Measurements from ENCODE around the gene CHGA.

- TF ChIP-seq POLR2A (IDR thresholded peaks at IDR 0.05) = no peak
- TF ChIP-seq, protein P1, sequence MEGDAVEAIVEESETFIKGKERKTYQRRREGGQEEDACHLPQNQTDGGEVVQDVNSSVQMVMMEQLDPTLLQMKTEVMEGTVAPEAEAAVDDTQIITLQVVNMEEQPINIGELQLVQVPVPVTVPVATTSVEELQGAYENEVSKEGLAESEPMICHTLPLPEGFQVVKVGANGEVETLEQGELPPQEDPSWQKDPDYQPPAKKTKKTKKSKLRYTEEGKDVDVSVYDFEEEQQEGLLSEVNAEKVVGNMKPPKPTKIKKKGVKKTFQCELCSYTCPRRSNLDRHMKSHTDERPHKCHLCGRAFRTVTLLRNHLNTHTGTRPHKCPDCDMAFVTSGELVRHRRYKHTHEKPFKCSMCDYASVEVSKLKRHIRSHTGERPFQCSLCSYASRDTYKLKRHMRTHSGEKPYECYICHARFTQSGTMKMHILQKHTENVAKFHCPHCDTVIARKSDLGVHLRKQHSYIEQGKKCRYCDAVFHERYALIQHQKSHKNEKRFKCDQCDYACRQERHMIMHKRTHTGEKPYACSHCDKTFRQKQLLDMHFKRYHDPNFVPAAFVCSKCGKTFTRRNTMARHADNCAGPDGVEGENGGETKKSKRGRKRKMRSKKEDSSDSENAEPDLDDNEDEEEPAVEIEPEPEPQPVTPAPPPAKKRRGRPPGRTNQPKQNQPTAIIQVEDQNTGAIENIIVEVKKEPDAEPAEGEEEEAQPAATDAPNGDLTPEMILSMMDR (IDR thresholded peaks at IDR 0.05 in 8 of 11, conservative IDR thresholded peaks at IDR 0.05 in 3 of 11) = no peak
- no peak for TF ChIP-seq POLR2AphosphoS5 (IDR thresholded peaks at IDR 0.05)
Observed at GRCh38 chr14:92953526-92953925, 30.6 kb downstream of the CHGA start.
